Activated effector memory CD4-positive, alpha-beta T cell treated with Interleukin-2 at 50 U/mL for 16 hours (primary cell): ENCODE measurements around the gene MACC1.
"Not testable (repeated sequence)": the region's sequence is repeated elsewhere in the genome, so short reads cannot be mapped to it uniquely, and the experiment has no call there.

Source experiments
- DNase-seq: peaks from one replicate; pipeline ENCODE4 v3.0.0-alpha.2; 2020

MACC1 gene

DNA sequence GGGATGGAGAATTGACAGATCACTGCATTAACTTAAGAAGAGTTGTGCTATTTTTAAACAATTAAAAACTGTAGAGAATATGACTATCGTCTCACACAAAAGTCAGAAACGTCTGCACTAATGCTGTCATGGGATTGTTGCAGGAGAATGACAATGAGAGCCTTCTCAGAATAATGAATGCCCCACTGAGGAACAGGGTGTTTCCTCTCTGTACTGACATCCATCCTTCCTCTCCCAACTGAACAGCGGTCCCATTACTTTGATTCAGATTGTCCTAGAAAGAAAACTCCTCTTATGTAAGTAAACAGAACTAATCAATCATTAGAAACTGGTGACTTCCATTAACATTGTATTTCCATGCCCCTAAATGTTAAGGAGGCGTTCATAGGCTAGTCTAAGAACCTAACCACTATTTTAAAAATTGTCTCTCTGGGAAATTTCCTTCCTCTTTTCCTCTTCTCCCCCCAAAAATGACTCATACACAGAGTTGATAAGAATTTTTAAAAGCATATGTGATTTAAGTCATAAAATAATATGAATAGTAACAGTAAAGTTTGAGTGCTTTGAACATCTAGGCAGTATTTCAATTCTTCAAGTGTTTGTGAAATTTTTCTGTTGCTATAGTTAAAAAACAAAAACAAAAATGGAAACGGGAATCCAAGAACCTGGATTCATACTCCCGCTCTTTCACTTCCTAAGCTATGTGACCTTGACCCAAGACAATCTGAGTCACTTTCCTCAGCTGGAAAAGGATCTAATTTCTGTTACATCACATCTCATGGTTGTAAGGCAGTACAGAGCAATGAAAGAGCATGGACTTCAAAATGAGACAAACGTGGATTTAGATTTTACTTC lies 12.7 kb upstream of the MACC1 start:
- no peak for DNase-seq

DNA sequence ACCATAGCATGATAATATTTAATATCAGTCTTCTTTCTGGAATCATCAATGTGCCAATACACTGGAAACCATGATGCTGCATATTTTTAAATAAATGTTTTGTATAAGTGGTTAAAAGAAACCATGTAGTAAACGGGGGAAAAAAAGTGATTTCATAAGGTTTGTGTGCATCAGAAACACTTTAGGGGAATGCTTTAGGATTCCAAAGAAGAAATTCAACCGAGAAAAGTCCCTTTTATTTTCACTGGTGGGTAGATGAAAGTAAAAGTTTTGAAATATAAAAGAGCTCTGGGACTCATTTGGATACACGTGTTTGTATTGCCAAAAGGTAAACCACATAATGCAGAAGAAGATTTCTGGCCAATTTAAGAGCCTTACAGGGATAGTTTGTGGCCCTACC lies 11.9 kb upstream of the MACC1 start:
- no peak for DNase-seq

DNA sequence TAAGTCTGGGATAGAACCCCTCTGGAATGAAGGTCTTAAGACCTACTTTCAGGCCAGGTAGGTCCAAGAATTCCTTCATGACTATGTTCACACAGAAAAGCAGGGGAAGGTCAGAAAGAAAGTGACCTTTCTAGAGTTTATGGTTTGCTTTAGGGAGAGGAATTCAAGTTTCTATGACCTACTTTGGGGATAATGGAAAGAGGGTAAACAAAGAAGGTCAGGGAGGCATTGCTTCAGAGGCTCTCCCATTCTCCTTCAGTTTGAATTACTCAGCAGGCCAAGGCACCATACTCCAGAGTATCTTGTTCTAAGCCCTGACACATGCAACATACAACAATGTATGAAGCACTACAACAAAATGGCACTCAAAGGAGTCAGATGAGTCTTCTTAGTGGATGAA lies 11.5 kb upstream of the MACC1 start:
- DNase-seq, result no peak

DNA sequence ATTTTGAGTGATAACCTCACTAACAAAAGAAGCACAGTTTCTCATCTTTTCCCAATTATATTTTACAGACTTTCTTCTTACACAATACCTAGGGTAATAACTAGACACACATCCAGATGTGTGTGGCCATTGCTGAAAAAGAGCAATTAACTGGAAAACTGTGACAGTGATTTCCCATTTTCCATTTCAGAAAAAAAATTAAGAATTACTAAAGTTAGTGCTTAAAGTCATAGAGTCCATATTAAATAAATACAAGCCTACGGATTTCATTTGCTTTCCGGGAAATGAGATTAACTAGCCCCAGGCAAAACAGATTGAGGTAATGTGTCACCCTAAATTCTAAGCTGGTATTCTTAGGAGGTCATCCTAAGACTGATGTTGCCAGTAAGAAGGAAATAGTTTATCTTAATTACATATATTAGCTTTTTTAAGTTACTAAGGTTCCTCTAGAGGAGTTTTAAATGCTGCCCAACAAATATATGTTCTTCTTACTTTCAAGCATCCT lies 10.2 kb upstream of the MACC1 start:
- DNase-seq, result no peak

DNA sequence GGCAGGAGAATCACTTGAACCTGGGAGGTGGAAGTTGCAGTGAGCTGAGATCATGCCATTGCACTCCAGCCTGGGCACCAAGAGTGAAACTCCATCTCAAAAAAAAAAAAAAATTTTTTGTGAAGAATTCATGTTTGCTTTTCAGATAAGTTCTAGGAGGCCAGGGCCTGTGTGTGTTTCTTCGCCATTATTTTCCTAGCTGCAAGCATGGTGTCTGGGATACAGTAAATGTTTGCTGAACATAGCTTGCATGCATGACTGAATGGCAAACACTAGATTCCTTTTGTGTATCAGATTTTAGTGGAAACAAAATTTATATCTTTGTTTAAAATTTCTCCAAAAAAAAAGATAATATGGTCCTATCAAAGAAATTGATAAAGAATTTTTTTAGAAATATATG lies 9.7 kb upstream of the MACC1 start:
- DNase-seq, result no peak

DNA sequence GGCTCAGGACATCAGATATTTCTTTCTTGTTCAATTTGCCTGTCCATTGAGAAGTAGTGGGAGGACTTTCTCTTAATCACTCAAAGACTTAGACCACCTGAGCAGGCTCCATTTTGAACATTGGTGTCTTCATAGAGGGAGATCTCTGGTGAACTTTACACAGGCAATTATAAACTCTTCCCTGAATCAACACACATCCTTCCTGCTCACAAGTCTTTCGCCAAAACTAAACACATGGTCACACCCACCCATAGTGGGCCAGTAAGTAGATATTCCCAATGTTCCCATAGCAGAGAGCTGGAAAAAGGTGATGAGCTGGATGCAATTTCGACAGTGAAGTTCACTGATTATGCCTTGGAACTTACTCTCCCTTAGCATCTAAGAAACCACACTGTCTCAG lies 8.2 kb upstream of the MACC1 start:
- no peak for DNase-seq

DNA sequence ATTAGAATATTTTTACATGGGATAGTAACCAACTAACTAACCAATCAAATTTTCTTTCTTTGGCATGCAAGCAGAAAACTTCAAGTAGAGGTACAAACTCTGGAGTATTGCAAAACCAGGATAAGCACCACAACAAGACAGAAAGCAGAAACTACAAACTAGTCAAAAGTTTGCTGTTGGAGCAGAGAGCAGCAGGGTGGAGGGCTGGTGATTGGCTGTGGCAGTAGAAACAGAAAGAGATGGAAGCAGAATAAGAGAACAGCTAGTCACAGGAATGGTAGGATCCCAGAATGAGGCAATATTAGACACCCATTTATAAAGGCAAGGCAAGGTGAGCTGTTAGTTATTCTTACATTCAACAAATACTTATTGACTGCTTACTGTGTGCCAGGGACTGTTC lies 6.8 kb upstream of the MACC1 start:
- no peak for DNase-seq

DNA sequence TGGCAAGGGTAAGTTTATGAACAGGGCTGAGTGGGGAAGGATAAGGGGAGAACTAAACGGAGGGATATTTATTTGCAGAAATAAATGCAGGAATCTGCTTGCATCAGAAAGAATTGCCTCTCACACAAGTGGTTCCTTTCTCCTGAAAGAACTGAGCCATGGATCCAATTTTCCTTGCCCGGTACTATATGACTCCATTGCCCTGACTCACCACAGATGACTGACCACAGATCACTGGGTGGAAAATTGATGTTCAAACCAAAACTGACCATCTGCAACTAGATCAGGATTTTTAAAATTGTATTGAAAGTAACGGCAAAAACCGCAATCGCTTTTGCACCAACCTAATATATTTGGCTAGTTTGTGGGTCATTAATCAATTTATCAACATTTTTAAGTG lies 6.2 kb upstream of the MACC1 start:
- DNase-seq, result no peak

DNA sequence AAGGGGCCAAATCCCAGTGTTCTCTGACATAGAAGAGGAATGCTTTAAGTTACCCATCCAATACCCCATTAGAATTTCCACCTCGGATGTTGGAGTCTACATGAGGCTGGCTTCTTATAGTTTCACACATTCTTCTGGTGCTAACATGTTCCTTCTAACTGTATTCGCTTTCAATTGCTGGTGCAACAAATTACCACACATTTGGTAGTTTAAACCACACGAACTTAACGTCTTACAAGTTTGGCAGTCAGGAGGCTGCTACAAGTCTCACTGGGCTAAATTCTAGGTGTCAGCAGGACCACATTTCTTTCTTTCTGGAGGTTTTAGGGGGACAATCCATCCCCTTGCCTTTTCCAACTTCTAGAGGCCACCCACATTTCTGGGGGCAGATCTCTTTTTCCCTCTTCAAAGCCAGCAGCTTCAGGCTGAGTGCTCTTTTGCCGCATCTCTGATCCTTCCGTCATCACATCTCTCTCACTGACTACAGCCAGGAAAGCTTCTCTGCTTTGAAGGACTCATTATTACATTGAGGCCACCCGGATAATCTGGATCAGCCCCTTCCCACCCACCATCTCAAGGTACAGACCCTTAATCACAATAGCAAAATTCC lies 5.1 kb upstream of the MACC1 start:
- DNase-seq, result no peak

DNA sequence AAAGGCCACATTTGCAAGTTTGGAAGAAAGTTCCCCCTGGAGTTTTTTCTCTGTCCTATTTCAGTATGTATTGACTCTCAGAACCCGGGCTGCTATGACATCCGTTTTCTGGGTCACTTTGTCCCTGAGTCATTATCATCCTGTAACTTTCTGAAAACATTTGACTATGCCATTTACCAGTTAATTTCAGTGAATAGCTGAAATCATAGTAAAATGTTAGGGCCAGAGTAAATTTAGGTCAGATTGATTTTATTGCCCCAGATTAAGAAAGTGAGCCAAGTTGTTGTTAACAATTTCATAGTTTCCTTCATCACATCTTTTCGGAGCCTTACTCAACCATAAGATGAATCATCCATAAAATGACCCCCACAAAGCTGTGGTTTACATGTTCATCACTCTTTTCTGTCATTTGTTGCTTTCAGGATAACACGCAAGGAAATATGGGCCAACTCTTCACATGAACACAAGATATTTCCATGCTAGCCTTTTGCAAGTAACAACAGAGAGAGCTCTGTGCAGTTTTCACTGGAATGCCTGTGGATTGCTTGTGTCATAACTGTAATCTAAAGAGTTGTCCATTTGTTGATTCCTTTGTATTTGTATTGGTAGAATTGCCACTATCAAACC lies 3.9 kb upstream of the MACC1 start:
- DNase-seq, result no peak

DNA sequence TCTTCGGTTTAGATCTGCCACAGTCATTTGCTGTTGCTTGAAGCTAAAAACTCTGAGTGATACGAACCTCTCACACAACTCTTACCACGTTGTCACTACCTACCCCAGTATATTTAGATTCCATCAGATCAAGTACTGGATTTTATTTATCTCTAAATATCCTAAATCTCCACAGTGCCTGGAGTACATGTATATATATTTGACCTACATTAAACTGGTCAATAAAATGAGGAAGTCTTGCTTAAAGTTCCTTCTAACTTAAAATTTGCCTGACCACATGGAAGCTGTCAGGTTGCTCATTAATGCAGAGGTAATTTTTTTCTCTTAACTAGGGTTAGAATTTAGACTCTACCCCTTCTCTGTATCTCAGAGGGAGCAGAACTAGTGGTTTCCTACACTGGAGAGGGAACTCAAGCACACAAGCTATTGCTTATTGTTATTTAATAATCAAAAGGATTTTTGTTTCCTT lies 3.1 kb upstream of the MACC1 start:
- DNase-seq, result no peak

DNA sequence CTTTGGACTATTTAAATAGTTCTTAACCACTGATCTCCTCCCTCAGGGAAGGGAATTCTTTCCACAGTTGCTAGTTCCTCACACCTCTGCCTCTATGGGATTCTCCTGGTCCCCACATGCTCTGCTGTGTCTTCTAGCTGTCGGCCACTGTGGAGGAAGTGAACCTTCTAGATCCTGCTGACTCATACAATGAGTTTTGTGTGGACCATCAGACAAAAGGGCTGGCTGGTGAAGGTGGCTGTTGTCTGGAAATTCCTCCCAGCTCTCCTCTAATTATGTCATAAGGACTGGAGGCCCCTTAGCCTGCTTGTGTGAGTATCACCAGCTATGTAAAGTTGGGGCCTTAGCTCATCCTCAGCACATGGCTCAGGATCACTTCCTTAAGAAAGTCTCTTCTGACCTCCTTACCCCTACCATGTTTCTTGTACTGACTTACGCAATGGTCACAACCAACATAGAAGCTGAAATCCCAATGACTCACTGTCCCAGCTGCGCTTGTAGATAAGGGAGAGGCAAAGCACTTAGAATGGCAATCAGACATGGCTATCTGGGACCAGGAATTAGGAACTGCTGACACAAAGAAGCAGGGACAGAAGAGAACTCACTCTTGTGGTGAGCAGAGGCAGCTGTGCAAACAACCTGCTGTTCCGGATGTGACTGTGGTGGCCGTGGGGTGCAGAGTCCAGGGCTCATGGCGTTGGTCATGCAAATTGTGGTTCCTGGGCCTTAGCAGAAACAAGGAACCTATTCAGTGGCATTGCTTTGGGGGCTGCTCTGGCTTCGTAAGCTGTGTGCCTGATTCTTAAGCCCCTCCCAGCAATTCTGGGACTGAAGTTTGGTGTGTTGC lies 2.5 kb upstream of the MACC1 start:
- no peak for DNase-seq

DNA sequence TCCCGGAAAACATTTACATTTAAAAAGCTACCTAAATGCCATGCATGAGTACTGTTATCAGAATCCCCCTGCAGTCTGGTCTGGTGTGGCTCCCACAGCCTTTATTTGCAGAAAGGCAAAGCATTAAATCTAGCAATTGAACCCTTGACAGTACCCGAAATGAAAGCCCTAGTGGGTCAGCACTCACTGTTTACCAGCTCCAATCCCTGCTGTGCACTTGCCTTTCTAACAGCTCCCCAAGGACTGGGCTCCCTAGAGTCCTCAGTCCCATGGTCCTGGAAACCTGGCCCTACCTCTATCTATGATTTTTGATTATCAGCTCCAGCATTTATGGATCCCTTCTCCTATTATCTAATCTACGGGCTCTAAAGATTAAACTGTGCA lies 1.9 kb upstream of the MACC1 start:
- no peak for DNase-seq

DNA sequence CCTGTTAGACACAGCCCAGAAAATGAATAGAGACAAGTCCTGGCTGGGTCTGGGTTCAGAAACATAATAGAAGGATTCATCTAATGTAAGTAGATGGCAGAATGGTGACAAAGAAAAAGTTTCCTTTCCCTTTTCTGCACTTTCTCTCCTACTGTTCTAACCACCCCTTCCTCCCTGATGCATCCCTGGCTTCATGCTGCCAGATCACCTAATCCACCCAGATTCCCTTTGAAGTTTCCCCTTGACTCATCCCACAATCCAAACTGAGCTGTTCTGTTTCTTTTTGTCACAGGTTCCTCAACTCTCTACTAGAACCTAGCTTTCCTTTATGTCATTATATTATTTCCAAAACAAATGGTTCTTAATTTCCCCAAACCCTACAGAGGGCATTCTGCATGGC lies 1.1 kb upstream of the MACC1 start:
- no peak for DNase-seq

DNA sequence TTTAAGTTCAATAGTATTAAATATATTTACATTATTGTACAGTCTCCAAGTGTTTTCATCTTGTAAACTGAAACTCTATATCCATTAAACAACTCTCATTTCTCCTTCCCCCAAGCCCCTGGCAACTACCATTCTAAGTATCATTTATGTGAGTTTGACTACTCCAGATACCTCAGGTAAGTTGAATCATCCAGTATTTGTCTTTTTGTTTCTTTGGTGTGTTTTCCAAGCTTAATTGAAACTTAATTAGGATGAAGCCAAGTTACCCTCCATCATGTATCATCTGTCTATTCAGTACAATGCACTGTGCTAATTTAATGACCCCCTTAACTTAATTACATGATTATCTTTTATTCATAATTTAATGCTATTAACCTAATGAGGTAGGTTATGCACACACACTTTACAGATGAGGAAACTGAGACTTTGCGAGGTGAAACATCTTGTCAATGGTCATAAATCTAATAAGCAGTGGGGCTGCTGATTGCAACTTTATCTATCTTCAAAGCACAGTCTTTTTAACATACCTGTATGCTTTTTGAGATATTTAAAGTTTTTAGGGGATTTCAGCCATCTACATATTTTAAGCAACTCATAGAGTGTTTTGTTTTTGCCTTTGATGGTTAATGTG lies 663 bp downstream of the MACC1 start:
- no peak for DNase-seq

DNA sequence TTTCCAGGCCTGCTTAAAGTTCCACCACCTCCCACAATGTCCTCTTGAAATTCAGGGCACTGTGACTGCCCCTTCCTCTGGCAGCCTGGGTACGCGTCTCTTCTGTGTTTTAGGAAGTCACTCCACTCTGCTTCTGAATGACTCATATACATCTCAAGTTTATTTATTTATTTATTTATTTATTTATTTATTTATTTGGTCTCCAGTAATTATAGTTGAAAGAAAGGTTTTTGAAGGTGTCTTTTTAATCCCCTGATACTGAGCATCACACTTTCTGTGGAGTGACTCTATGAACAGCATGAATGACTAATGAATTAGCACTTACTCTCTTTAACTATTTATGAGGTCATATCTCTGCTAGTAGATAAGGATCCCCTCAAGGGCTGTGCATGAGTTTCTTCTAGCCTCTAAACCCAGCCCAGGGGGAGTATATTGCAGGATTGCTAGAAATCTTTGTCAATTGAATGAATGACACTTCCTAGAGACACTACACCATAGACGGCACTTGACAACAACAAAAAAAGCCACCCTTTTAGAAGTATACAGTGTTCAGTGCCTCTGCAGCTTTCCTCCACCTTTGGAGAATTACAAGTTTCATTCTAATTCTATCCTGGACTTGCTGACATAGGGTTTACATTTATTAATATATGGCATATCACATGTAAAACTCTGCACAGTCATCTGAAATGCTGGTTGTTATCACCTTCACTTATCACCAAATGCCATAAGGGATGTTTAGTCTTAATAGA lies 2.1 kb downstream of the MACC1 start:
- no peak for DNase-seq

DNA sequence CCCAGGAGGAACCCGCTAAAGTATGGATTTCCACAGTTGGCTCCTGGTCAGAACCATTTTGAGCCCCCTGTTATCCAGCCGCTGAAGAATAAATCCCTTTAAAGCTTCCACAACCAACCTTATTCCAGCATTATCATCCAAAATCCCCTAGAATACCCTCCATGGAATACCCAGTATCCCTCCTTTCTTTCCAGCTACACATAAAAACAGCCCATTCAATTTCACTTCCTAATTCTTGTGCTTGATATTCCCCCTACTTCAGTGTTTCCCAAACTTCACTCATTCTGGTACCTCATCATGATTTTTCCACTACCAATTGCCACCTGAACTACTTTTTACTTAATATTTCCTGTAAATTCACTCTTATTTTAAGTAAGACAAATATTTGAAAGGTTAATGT lies 3.1 kb downstream of the MACC1 start:
- DNase-seq, result no peak

DNA sequence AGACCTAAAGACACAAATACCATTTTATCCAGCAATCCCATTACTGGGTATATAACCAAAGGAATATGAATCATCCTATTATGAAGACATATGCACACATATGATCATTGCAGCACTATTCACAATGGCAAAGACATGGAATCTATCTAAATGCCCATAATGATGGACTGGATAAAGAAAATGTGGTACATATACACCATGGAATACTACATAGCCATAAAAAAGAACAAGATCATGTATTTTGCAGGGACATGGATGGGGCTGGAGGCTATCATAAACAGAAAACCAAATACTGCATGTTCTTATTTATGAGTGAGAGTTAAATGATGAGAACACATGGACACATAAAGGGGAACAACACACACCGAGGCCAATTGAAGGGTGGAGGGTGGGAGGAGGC lies 3.8 kb downstream of the MACC1 start:
- DNase-seq, result no peak

DNA sequence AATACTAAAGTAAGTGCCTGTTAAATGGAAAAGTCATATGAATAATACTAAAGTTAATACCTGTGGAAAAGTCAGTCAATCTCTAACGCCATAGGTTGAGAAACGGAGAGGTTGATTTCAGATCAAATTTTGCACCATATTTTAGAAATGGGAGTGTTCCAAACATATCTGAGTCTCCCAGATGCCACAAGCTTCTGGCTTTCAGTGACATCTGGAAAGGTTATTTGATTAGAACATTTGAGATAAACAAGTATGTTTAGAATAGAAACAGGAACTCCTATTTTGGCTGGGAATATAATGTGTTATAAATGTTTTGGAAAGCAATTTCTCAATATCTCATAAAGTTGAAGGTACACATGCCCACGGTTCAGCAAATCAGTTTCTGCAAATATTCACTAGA lies 5.8 kb downstream of the MACC1 start:
- DNase-seq, result no peak

DNA sequence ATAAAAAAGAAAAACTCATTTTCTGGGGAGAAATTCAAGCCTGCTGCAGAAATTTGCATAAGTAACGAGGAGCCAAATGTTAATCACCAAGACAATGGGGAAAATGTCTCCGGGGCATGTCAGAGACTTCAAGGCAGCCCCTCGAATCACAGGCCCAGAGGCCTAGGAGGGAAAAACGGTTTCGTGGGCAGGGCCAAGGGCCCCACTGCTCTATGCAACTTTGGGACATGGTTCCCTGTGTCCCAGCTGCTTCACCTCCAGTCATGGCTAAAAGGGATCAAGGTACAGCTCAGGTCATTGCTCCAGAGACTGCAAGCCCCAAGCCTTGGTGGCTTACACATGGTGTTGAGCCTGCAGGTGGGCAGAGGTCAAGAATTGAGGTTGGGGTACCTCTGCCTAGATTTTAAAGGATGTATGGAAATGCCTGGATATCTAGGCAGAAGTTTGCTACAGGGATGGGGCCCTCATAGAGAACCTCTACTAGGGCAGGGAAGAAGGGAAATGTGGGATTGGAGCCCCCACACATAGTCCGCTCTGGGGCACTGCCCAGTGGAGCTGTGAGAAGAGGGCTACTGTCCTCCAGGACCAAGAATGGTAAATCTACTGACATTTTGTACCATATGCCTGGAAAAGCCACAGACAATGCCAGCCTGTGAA lies 8.4 kb downstream of the MACC1 start:
- no peak for DNase-seq

DNA sequence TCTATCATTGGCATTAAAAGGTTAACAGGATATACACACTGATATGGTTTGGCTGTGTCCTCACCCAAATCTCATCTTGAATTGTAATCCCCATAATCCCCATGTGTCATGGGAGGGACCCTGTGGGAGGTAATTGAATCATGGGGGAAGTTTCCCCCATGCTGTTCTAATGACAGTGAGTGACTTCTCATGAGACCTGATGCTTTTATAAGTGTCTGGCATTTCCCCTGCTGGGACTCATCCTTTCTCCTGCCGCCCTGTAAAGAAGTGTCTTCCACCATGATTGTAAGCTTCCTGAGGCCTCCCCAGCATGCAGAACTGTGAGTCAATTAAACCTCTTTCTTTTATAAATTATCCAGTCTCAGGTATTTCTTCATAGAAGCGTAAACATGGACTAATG lies 9.4 kb downstream of the MACC1 start:
- not testable (repeated sequence) for DNase-seq
